HCT116 (cell line): ENCODE results near the gene ACAT1. TPM values are rescaled to one million over a fixed set of nuclear protein-coding genes. Genes with fewer than 3 reads are reported as not detected.

ENCODE experiments used
- ATAC-seq: fragments of 200-7000 bp; cut with Tn5 transposase; 2 replicates; pipeline ENCODE4 v1.9.1; 2020; ENCODE audit warnings: mild to moderate bottlenecking, moderate library complexity
- BruUV-seq: library from RNA; stranded (reverse); fragments of 400-500 nt; replicated peaks from 2 replicates; lab custom pipeline; 2021; lab: Mats Ljungman, UMichigan
- CTCF ChIA-PET: fragments of 300-600 bp; sonication (Branson Sonifier 250); formaldehyde crosslinking; loops from one replicate; lab custom pipeline; 2021; ENCODE audit warnings: antibody characterized with exemption; lab: Charles Lee
- POLR2A ChIA-PET: fragments of 300-600, 350-600 bp; sonication (Branson Sonifier 250); formaldehyde crosslinking; loops from one replicate; lab custom pipeline; 2021; ENCODE audit warnings: antibody characterized with exemption; lab: Charles Lee
- RAD21 ChIA-PET, 2 experiments: fragments of 300-600 bp; sonication (Branson Sonifier 250); formaldehyde crosslinking; loops; one replicate each; lab custom pipeline; 2023; ENCODE audit warnings: low total read pairs in 2 of 2; ENCODE audit not compliant: uncharacterized antibody in 2 of 2, unreplicated experiment in 2 of 2, low non-redundant PET in 1 of 2; lab: Charles Lee
- DNase-seq: peaks from one replicate; pipeline ENCODE4 v3.0.0-alpha.2; 2010; ENCODE audit warnings: low read depth, low spot score
- H2AFZ ChIP-seq: fragments of 200-600 bp; shearing (Covaris generic), sonication (generic); 2 replicates; pipeline ENCODE4 v1.6.1; 2017; ENCODE audit warnings: low read depth, mixed run types, mixed read lengths, antibody characterized with exemption, low read length; ENCODE audit not compliant: poor library complexity, severe bottlenecking
- H3K27ac ChIP-seq: 2 replicates; pipeline ENCODE4 v1.5.1; 2012; ENCODE audit warnings: low read depth, low read length
- H3K27me3 ChIP-seq: fragments of 200-600 bp; sonication (generic); 2 replicates; pipeline ENCODE4 v1.6.1; 2016; ENCODE audit warnings: mixed run types, low read length, mixed read lengths; ENCODE audit not compliant: insufficient read depth
- H3K36me3 ChIP-seq, 2 experiments: fragments of 200-500 bp in 1 of 2; fragments of 200-600 bp in 1 of 2; sonication (Bioruptor generic) in 1 of 2; sonication (generic) in 1 of 2; 2 replicates each; pipeline versions ENCODE4 v1.5.1 to v1.6.1; 2014 to 2016; ENCODE audit warnings: low read length in 2 of 2, inconsistent platforms in 1 of 2, mixed read lengths in 1 of 2, mixed run types in 1 of 2; ENCODE audit not compliant: insufficient read depth in 2 of 2, control insufficient read depth in 1 of 2
- H3K4me1 ChIP-seq, 2 experiments: fragments of 200-600 bp in 1 of 2; sonication (generic) in 1 of 2; 2 replicates each; pipeline versions ENCODE4 v1.5.1 to v1.6.1; 2012 to 2017; ENCODE audit warnings: low read length in 2 of 2, inconsistent platforms in 1 of 2, mild to moderate bottlenecking in 1 of 2, mixed read lengths in 1 of 2, mixed run types in 1 of 2, moderate library complexity in 1 of 2; ENCODE audit not compliant: insufficient read depth in 2 of 2, control insufficient read depth in 1 of 2
- H3K4me2 ChIP-seq: fragments of 200-600 bp; sonication (generic); 2 replicates; pipeline ENCODE4 v1.6.1; 2017; ENCODE audit warnings: mixed run types, low read length, mixed read lengths
- H3K4me3 ChIP-seq, 2 experiments: fragments of 200-600 bp in 1 of 2; sonication (generic) in 1 of 2; replicated peaks in 1 of 2; 2 replicates each; pipeline ENCODE4 v1.5.1; 2011 to 2016; ENCODE audit warnings: low read length in 2 of 2, control low read depth in 1 of 2, low read depth in 1 of 2, mild to moderate bottlenecking in 1 of 2, mixed read lengths in 1 of 2, mixed run types in 1 of 2
- H3K79me2 ChIP-seq: fragments of 200-600 bp; sonication (generic); 2 replicates; pipeline ENCODE4 v1.6.1; 2017; ENCODE audit warnings: mild to moderate bottlenecking, mixed run types, low read length, moderate library complexity, mixed read lengths; ENCODE audit not compliant: insufficient read depth
- H3K9ac ChIP-seq: fragments of 200-600 bp; sonication (generic); 2 replicates; pipeline ENCODE4 v1.6.1; 2016; ENCODE audit warnings: low read length, mixed read lengths
- H3K9me2 ChIP-seq: fragments of 200-600 bp; sonication (generic), shearing (Covaris generic); 2 replicates; pipeline ENCODE4 v1.6.1; 2017; ENCODE audit warnings: mixed run types, mild to moderate bottlenecking, moderate library complexity; ENCODE audit not compliant: insufficient read depth
- H3K9me3 ChIP-seq, 2 experiments: fragments of 200-500 bp in 1 of 2; fragments of 200-600 bp in 1 of 2; sonication (Bioruptor generic) in 1 of 2; sonication (generic) in 1 of 2; 2 replicates each; pipeline ENCODE4 v1.6.1; 2014 to 2017; ENCODE audit warnings: low read length in 2 of 2, mixed read lengths in 2 of 2, inconsistent platforms in 1 of 2, low read depth in 1 of 2, mild to moderate bottlenecking in 1 of 2, mixed run types in 1 of 2, moderate library complexity in 1 of 2; ENCODE audit not compliant: control insufficient read depth in 1 of 2, insufficient read depth in 1 of 2
- H4K20me1 ChIP-seq: fragments of 200-600 bp; sonication (generic), shearing (Covaris generic); 2 replicates; pipeline ENCODE4 v1.6.1; 2017; ENCODE audit warnings: mixed run types, mild to moderate bottlenecking, moderate library complexity; ENCODE audit not compliant: insufficient read depth
- JUND ChIP-seq: IDR thresholded peaks from 2 replicates; pipeline ENCODE4 v1.6.1; 2012
- MAX ChIP-seq: IDR thresholded peaks from 2 replicates; pipeline ENCODE4 v1.6.1; 2012
- POLR2AphosphoS5 ChIP-seq: IDR thresholded peaks from 2 replicates; pipeline ENCODE4 v1.6.1; 2011; ENCODE audit warnings: mild to moderate bottlenecking, low read depth, low read length, moderate library complexity
- RAD21 ChIP-seq: IDR thresholded peaks from 2 replicates; pipeline ENCODE4 v1.6.1; 2012; ENCODE audit warnings: low read depth, mild to moderate bottlenecking
- SIN3A ChIP-seq: IDR thresholded peaks from 2 replicates; pipeline ENCODE4 v1.6.1; 2012; ENCODE audit warnings: low read depth
- SP1 ChIP-seq: IDR thresholded peaks from 2 replicates; pipeline ENCODE4 v1.6.1; 2012; ENCODE audit warnings: low read depth
- SRF ChIP-seq: IDR thresholded peaks from 2 replicates; pipeline ENCODE4 v1.6.1; 2012; ENCODE audit warnings: low read depth
- YY1 ChIP-seq: IDR thresholded peaks from 2 replicates; pipeline ENCODE4 v1.6.1; 2011; ENCODE audit warnings: low read length, low read depth, moderate library complexity, mild to moderate bottlenecking; ENCODE audit not compliant: insufficient replicate concordance; ENCODE audit errors: extremely low read depth
- ZBTB33 ChIP-seq: IDR thresholded peaks from 2 replicates; pipeline ENCODE4 v1.6.1; 2011; ENCODE audit warnings: mild to moderate bottlenecking, low read length, moderate library complexity; ENCODE audit not compliant: insufficient replicate concordance; ENCODE audit errors: extremely low read depth
- ZFX ChIP-seq: fragments of 450-650 bp; IDR thresholded peaks from 2 replicates; pipeline ENCODE4 v1.6.1; 2017
- ZNF274 ChIP-seq: fragments of 200-500 bp; sonication (Bioruptor generic); IDR thresholded peaks from 2 replicates; pipeline ENCODE4 v1.6.1; 2014; ENCODE audit warnings: mild to moderate bottlenecking, low read depth, low read length, inconsistent platforms
- intact Hi-C: fragments of 100-400 bp; cut with micrococcal nuclease; formaldehyde crosslinking; loops from 2 replicates; pipeline ENCODE4 v1.10.0; 2022
- total RNA-seq: library from RNA; stranded (reverse); gene quantifications from one replicate; pipeline ENCODE4 v1.2.1, GENCODE V29; 2021; ENCODE audit not compliant: unreplicated experiment

ACAT1 gene
- total RNA-seq, 1 experiment from 2014 or later, result 83.8 TPM

GRCh38 chr11:108085672-108086071 lies 35.7 kb upstream of the ACAT1 start (continued):
- no peak for TF ChIP-seq POLR2AphosphoS5
- TF ChIP-seq ZFX, result no peak
- no peak for TF ChIP-seq ZBTB33
- no peak for TF ChIP-seq ZNF274
- TF ChIP-seq RAD21, result no peak
- TF ChIP-seq SRF, result no peak
- TF ChIP-seq YY1, result no peak
- TF ChIP-seq SIN3A, result no peak
- TF ChIP-seq MAX, result no peak
- TF ChIP-seq JUND, result no peak

- no peak overlapping the region for H2AFZ ChIP-seq
- H3K4me2 ChIP-seq, result no peak overlapping the region
- no peaks in the 10 kb centered on the region for H3K9me3 ChIP-seq
- no peak overlapping the region for H3K9ac ChIP-seq
- no peaks in the 10 kb centered on the region for H3K9me2 ChIP-seq
- intact Hi-C loops, result no loop called here
- H3K4me1 ChIP-seq, result no peaks in the 10 kb centered on the region
- no peak for DNase-seq
- RAD21 ChIA-PET, result no interaction called here
- H3K36me3 ChIP-seq, result peaks cover 4 to 11% of the 10 kb centered on the region in 2 experiments; a peak in 2 of 4 replicates
- TF ChIP-seq JUND, result no peak
- no peak for TF ChIP-seq SP1
- POLR2A ChIA-PET, result interaction anchor here (0.7 kb wide), 1 partner anchor 16 kb away, joined by 3 read pairs; no protein-coding TSS in a partner anchor
- CTCF ChIA-PET, result interaction anchor here (1.4 kb wide), 1 partner anchor 26 kb away, joined by 3 read pairs; no protein-coding TSS in a partner anchor
- H3K4me3 ChIP-seq, result no peak overlapping the region
- H4K20me1 ChIP-seq, result no peaks in the 10 kb centered on the region
- no peak overlapping the region for H3K27ac ChIP-seq
- H3K79me2 ChIP-seq, result no peaks in the 10 kb centered on the region
- no peaks in the 10 kb centered on the region for H3K27me3 ChIP-seq
- BruUV-seq, result no TSS peak
- ATAC-seq, result no peak
Measured at GRCh38 chr11:108092134-108092533, 29.2 kb upstream of the ACAT1 start.
